SW480 (cell line): Measurements from ENCODE around the gene CLBA1.
"Not testable (repeated sequence)": the region's sequence is repeated elsewhere in the genome, so short reads cannot be mapped to it uniquely, and the experiment has no call there.

Experiments
- DNase-seq: peaks from one replicate; pipeline ENCODE4 v3.0.0-alpha.2; 2016; ENCODE audit warnings: low spot score

The CLBA1 gene

GRCh38 chr14:105023791-105024480 is 38.3 kb downstream of the CLBA1 start:
- peak; percentile 44 for DNase-seq

- DNase-seq, result no peak
Measured at GRCh38 chr14:105025429-105025828, 39.8 kb downstream of the CLBA1 start.

GRCh38 chr14:105026033-105026785 is 40.6 kb downstream of the CLBA1 start:
- no peak for DNase-seq

DNA sequence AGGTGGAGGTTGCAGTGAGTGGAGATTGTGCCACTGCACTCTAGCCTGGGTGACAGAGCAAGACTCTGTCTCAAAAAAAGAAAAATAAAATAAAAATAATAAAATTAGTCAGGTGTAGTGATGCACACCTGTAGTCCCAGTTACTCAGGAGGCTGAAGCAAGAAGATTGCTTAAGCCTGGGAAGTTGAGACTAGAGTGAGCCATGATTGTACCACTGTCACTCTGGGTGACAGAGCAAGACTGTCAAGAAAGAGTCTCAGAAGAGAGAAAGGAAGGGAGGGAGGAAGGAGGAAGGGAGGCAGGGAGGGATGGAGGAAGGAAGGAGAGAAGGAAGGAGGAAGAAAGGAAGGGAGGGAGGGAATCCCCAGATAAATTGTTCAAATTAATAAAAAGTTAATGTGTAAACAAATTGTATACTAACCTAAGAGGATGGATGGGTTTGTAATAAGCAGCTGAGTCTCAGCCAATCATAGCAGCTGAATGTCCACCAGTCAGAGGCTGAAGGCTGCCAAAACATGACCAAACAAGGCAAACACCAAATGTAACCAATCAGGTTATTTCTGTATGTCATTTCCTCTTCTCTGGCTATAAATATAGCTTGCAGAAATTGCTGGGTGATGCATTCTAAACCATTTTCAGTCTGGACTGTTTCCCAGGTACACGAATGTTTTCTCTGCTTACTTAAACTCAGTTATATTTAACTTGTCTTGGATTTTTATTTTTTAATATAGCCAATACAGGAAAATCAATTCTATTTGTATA is 41.4 kb downstream of the CLBA1 start:
- peak; percentile 43 for DNase-seq

- not testable (repeated sequence) for DNase-seq
Measured at GRCh38 chr14:105027718-105028117, 42.1 kb downstream of the CLBA1 start.

GRCh38 chr14:105028251-105028927 is 42.8 kb downstream of the CLBA1 start:
- DNase-seq, result no peak

GRCh38 chr14:105029402-105029801 is 43.8 kb downstream of the CLBA1 start:
- DNase-seq, result no peak

DNA sequence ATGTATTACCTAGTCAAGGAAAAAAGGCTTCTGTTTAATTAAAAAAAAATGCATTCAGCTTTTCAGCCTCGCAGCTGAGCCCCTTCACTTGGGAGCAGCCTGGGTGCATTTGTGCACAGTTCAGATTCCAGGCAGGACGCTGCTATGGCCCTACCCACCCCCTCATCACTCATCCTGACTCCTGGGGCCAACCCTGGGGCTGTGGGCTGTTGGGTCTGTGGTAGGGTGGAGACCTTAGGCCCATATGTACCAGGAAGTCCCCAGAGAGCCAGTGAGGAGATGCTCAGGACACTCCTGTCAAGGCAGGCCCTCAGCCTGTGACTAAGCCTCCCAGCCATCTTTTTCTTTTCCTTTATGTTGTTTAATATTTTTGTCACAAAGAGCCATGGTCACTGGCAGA is 44.6 kb downstream of the CLBA1 start:
- DNase-seq, result no peak

- no peak for DNase-seq
Measured at GRCh38 chr14:105030836-105031396, 45.3 kb downstream of the CLBA1 start.

- not testable (repeated sequence) for DNase-seq
Measured at GRCh38 chr14:105032451-105032901, 46.9 kb downstream of the CLBA1 start.

DNA sequence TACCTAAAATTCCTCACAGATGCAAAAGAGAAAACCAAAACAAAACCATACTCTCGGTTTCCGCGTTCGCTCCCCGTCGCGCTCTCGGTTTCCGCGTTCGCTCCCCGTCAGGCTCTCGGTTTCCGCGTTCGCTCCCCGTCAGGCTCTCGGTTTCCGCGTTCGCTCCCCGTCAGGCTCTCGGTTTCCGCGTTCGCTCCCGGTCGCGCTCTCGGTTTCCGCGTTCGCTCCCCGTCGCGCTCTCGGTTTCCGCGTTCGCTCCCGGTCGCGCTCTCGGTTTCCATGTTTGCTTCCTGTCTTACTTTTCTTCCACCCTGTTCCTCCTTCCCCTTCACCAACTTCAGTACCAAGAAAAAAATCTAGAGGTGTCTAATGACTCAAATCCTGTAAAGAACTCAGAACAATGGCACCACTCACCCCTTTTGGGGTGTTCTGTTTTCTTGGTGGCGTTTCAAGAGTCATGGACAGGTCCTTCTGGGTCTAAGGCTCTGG is 47.9 kb downstream of the CLBA1 start:
- DNase-seq, result not testable (repeated sequence)

DNA sequence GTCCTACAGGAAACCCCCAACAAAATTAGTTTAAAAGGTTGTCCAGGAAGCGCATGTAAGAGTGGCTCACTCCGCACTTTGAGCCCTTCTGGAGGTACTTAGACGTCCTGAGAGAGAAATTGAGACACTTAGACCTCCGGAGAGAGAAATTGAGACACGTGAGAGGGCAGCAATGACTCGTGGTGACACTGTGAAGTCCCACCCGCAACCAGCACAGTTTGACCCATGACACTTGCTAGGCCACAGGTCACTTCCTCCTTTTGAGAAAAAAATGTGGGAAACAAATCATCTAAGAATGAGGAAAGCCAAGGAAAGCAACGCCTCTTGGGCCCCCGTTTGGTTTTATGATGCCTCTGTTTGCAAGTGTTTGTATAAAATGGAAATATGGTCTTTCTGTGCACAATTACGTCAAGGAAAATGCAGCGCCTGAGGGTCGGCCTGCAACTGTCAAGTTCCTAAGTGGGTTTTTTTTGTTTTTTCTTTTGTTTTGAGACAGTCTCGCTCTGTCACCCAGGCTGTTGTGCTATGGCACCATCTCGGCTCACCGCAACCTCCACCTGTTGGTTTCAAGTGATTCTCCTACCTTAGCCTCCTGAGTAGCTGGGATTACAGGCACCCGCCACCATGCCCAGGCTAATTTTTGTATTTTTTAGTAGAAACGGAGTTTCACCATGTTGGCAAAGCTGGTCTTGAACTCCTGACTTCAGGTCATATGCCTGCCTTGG is 48.9 kb downstream of the CLBA1 start:
- DNase-seq, result no peak

DNA sequence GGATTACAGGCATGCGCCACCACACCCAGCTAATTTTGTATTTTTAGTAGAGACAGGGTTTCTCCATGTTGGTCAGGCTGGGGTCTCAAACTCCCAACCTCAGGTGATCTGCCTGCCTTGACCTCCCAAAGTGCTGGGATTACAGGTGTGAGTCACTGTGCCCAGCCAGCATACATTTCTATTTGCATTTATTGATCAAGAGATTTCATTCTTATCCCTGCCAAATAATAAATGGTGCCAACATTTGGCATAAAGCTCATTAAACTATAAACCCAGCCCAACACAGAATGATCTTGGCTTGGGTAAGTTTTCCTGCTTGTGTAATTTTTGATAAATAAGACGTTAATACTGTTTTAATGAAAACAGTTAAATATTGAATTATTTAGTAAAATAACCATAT is 50.0 kb downstream of the CLBA1 start:
- DNase-seq, result not testable (repeated sequence)

DNA sequence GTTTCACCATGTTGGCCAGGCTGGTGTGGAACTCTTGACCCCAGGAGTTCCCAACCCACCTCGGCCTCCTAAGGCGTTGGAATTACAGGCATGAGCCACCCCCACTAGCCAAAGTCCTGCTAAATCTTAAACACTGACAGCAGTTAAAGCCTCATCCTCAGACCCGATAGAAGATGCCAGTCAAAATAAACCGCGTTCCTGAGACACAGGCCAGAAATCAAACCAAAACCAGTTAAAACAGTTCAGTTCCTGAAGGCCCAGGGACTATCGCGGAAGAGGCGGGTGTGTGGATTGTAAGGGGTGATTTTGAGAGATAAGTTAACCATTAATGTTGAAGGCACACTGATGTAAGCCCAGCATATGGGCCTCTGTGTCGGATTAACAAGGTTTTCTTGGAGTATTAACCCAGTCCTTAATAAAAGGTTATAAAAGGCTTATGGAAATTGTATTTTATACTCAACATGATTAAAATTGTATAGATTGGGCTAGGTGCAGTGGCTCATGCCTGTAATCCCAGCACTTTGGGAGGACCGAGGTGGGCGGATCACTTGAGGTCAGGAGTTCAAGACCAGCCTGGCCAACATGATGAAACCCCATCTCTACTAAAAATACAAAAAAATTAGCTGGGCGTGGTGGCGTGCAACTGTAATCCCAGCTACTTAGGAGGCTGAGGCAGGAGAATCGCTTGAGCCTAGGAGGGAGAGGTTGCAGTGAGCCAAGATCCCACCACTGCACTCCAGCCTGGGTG is 54.0 kb downstream of the CLBA1 start:
- DNase-seq, result no peak

DNA sequence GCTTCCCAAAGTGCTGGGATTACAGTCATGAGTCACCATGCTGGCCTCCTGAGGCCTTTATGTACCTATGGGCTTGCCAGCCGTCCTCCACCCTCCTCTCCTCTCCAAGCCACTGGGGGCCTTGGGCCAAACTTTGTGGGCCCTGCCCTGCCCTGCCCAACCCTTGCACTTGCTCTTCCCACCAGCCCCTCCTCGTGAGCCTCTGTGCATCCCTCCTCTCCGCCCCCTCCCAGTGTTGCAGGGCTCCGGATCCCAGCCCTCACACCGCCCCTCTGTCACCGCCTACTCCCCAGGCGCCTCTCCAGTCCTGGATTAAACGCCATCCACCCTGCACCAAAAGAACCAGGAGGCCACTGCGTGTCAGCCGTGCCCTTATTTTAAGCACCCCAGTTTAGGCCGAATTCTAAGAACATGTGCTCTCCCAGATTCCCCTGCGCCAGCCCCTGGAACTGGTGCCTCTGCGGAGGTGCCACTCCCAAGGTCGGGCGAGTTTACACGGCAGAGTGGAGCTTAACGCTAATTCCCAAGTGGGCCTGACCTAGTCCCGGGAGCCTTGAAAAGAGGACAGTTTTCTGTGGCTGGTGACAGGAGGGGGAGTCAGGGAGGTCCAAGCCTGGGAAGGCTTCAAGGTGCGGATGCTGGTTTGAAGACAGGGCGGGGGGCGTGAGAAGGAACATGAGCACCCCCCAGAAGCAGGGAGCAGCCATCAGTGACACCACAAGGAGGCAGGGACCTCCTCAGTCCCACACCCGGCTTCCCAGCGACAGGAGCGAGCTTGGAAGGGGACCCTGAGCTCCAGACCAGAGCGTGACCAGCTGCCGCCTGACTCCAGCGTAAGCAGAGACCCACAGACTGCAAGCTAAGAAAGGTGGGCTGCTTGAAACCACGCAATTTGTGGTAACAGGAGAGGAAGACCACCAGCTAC is 56.5 kb downstream of the CLBA1 start:
- DNase-seq, result no peak

DNA sequence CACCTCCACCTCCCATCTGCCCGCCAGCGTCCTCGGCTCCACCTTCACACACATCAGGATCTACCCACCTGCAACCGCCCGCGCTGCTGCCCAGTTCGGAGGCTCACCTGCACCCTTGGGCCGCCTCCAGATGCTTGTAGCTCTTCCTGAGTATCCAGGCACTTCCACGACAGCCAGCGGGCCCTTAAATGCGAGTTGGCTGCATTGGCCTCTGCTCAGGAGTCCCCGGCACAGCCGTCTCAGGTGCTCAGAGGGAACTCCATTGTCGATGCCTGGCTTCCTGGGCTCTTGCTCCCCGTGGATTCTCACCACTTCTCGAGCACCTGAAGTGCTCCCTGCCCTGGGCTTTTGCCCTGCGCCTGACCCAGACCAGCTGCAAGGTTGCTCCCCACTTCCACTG is 57.2 kb downstream of the CLBA1 start:
- no peak for DNase-seq

GRCh38 chr14:105043641-105044040 is 58.1 kb downstream of the CLBA1 start:
- DNase-seq, result no peak
